ENCODE data around the gene FMN2.

FMN2 gene

DNA sequence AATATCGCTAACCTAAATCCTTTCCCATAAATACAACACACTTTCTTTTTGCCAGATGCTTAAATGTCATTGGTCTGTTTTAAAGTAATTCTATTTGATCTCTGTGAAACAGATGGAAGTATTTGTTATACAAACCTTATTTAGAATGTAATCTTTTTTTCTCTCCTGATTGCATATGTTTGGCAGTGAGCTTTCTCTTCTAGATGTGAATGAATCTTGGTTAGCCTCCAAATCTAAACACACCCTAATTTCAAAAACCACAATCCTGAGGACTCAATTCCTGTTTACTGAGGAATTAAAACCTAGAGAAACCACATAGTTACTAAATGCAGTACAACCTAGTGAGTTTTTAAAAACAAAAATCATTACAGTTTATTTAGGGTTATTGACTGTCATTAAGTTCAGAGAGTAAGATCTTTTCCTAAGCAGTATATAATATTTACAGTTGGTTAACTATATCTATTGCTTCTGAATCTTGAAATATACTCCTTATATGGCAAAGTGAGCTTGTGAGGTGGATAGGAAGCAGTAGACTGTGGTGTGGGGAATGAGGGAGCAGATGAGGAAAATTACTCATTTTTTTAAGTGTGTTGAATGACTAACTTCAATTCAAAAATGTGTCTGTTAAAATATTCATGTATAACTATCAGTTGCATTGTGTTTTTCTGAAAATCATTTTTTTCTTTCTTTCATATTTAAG lies 218.7 kb downstream of the FMN2 start:
- peaks cover 13% of the 10 kb centered on the region for H3K4me1 ChIP-seq (ENCODE audit: control insufficient read depth, insufficient read depth, low read length)

More for the DNA sequence above, 218.7 kb downstream of the FMN2 start:
- CTCF ChIA-PET: interaction anchor here (0.7 to 1.1 kb wide), 2 partner anchors 111 to 121 kb away, joined by 3 read pairs; no protein-coding TSS in a partner anchor
- no peaks in the 10 kb centered on the region for H3K36me3 ChIP-seq (ENCODE audit: control insufficient read depth in 2 of 2, insufficient read depth in 1 of 2, low read length in 2 of 2)
- no peak overlapping the region for H3K27ac ChIP-seq (ENCODE audit: extremely low read depth, low read depth, low read length)
- no peaks in the 10 kb centered on the region for H3K9me3 ChIP-seq (ENCODE audit: control insufficient read depth, insufficient read depth, low read depth, low read length)
- TF ChIP-seq ZNF16 (tag by site-specific recombination; IDR thresholded peaks at IDR 0.05; ENCODE audit: low read depth): no peak
- TF ChIP-seq ZNF174 (tag by site-specific recombination; IDR thresholded peaks at IDR 0.05): no peak
- TF ChIP-seq ZNF830 (tag by site-specific recombination; IDR thresholded peaks at IDR 0.05; ENCODE audit: low read depth): no peak
- TF ChIP-seq ZNF596 (tag by site-specific recombination; IDR thresholded peaks at IDR 0.05): no peak
- TF ChIP-seq FEZF1 (tag by site-specific recombination; IDR thresholded peaks at IDR 0.05): no peak
- TF ChIP-seq PRDM1 (tag by site-specific recombination; IDR thresholded peaks at IDR 0.05): no peak
- no peak for TF ChIP-seq GLI2 (tag by site-specific recombination; IDR thresholded peaks at IDR 0.05; ENCODE audit: borderline replicate concordance, low read depth)
- TF ChIP-seq RBAK (tag by site-specific recombination; IDR thresholded peaks at IDR 0.05): no peak
- TF ChIP-seq ZNF114 (tag by site-specific recombination; IDR thresholded peaks at IDR 0.05): no peak
- 0 out of 2 replicates have a peak, but pooled peaks have one; percentile 34 for TF ChIP-seq MZF1 (tag by site-specific recombination; IDR thresholded peaks at IDR 0.05; ENCODE audit: borderline replicate concordance)
- TF ChIP-seq ZNF692 (tag by site-specific recombination; IDR thresholded peaks at IDR 0.05): no peak
- no peak for TF ChIP-seq ZNF112 (tag by site-specific recombination; IDR thresholded peaks at IDR 0.05)
- TF ChIP-seq, protein P1, sequence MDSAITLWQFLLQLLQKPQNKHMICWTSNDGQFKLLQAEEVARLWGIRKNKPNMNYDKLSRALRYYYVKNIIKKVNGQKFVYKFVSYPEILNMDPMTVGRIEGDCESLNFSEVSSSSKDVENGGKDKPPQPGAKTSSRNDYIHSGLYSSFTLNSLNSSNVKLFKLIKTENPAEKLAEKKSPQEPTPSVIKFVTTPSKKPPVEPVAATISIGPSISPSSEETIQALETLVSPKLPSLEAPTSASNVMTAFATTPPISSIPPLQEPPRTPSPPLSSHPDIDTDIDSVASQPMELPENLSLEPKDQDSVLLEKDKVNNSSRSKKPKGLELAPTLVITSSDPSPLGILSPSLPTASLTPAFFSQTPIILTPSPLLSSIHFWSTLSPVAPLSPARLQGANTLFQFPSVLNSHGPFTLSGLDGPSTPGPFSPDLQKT (IDR thresholded peaks at IDR 0.05; ENCODE audit: borderline replicate concordance, low read depth, low read length): no peak
- no peak for TF ChIP-seq ZSCAN4 (tag by site-specific recombination; IDR thresholded peaks at IDR 0.05)
- TF ChIP-seq ZNF623 (tag by site-specific recombination; IDR thresholded peaks at IDR 0.05): no peak
- TF ChIP-seq, protein P2, sequence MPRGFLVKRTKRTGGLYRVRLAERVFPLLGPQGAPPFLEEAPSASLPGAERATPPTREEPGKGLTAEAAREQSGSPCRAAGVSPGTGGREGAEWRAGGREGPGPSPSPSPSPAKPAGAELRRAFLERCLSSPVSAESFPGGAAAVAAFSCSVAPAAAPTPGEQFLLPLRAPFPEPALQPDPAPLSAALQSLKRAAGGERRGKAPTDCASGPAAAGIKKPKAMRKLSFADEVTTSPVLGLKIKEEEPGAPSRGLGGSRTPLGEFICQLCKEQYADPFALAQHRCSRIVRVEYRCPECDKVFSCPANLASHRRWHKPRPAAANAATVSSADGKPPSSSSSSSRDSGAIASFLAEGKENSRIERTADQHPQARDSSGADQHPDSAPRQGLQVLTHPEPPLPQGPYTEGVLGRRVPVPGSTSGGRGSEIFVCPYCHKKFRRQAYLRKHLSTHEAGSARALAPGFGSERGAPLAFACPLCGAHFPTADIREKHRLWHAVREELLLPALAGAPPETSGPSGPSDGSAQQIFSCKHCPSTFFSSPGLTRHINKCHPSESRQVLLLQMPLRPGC (tag by site-specific recombination; IDR thresholded peaks at IDR 0.05): no peak
- TF ChIP-seq ZNF140 (tag by site-specific recombination; IDR thresholded peaks at IDR 0.05): no peak
- no peak for TF ChIP-seq ZNF214 (tag by site-specific recombination; IDR thresholded peaks at IDR 0.05; ENCODE audit: borderline replicate concordance)
- no peak for TF ChIP-seq ZNF202 (tag by site-specific recombination; IDR thresholded peaks at IDR 0.05; ENCODE audit: borderline replicate concordance)
- TF ChIP-seq ZNF311 (tag by site-specific recombination; IDR thresholded peaks at IDR 0.05; ENCODE audit: borderline replicate concordance): no peak
- 0 out of 2 replicates have a peak, but pooled peaks have one; percentile 36 for TF ChIP-seq ZNF558 (tag by site-specific recombination; IDR thresholded peaks at IDR 0.05)
- TF ChIP-seq, protein P3, sequence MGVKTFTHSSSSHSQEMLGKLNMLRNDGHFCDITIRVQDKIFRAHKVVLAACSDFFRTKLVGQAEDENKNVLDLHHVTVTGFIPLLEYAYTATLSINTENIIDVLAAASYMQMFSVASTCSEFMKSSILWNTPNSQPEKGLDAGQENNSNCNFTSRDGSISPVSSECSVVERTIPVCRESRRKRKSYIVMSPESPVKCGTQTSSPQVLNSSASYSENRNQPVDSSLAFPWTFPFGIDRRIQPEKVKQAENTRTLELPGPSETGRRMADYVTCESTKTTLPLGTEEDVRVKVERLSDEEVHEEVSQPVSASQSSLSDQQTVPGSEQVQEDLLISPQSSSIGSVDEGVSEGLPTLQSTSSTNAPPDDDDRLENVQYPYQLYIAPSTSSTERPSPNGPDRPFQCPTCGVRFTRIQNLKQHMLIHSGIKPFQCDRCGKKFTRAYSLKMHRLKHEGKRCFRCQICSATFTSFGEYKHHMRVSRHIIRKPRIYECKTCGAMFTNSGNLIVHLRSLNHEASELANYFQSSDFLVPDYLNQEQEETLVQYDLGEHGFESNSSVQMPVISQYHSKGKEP (tag by site-specific recombination; IDR thresholded peaks at IDR 0.05): 0 out of 2 replicates have a peak, but pooled peaks have one; percentile 7
- no peak for TF ChIP-seq ZNF660 (tag by site-specific recombination; IDR thresholded peaks at IDR 0.05)
- TF ChIP-seq ZNF169 (tag by site-specific recombination; IDR thresholded peaks at IDR 0.05): no peak
- TF ChIP-seq, protein P4, sequence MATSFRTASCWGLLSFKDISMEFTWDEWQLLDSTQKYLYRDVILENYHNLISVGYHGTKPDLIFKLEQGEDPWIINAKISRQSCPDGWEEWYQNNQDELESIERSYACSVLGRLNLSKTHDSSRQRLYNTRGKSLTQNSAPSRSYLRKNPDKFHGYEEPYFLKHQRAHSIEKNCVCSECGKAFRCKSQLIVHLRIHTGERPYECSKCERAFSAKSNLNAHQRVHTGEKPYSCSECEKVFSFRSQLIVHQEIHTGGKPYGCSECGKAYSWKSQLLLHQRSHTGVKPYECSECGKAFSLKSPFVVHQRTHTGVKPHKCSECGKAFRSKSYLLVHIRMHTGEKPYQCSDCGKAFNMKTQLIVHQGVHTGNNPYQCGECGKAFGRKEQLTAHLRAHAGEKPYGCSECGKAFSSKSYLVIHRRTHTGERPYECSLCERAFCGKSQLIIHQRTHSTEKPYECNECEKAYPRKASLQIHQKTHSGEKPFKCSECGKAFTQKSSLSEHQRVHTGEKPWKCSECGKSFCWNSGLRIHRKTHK (tag by site-specific recombination; IDR thresholded peaks at IDR 0.05): no peak
- no peak for TF ChIP-seq PRDM4 (tag by site-specific recombination; IDR thresholded peaks at IDR 0.05)
- TF ChIP-seq WT1 (tag by site-specific recombination; IDR thresholded peaks at IDR 0.05): 0 out of 2 replicates have a peak, but pooled peaks have one; percentile 13
- no peak overlapping the region for H3K4me3 ChIP-seq (ENCODE audit: low read depth, low read length)
- POLR2A ChIA-PET: no interaction called here
